IPS DF 4.7 (cell line): ENCODE measurements around the gene TNFRSF8.

Source experiments
- DNase-seq: peaks from one replicate; pipeline ENCODE4 v3.0.0-alpha.2; 2013; ENCODE audit warnings: low spot score; ENCODE audit errors: extremely low read depth

TNFRSF8 gene

GRCh38 chr1:12059722-12060464 is 3.2 kb upstream of the TNFRSF8 start:
- no peak for DNase-seq

DNA sequence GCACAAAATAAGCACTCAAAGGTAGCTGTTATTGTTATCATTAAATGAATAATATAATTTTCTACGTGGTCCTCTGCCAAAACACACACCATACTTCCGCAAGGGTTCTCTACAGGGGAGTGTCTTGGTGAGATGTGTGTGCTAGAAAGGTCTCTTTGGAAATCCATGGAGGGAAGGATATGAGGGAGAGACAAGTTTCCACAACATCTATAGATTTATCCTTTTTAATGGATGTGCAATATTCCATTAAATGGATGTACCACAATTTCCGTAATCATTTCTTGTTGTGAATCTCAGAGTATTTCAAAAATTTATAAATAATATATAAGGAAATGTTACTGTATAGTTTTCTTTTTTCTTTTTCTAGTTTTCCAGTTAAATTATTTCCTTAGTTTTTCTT is 2.6 kb upstream of the TNFRSF8 start:
- no peak for DNase-seq

DNA sequence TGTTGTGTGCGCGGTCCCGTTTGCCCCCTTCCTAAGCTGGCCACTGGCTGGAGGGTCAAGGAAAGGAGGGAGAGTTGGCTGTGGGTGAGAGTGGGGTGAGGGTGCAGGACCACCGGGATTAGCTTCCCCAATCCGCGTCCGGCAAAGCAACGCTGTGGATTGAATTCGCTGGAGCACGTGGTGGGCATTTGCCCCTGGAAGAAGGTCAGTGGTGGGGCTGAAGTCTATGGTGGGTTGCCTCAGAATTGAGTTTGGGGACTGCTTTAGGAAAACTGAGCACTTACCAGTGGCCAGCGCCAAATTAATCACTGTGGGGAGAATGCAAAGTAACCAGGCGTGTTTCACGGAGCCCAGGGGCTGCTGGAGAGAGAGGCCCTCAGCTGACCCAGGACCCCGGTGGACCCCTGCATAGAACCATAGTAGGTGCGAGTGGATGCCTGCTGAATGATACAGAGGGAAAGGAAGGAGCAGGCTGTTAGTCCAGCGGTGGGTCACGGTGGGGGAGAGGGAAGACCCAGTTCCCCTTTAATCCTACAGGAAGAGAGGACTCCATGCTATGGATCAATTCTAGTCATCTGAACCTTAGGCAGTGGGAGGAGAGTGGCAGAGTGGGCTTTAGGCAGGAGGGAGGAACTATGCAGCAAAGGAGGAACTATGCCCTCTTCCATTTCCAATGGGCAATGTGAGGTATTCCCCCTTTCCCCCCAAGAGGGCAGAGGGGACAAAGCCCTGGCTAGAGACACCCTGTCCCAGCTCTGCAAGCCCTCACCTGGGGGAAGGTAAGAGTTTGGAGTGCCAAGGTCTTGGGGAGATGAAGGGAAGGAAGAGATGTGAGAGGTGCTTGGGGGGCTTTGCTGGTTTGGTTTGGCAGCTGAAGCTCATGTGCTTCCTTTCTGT is 1.2 kb downstream of the TNFRSF8 start:
- DNase-seq, result no peak

- no peak for DNase-seq
These were observed 2.8 kb downstream of the TNFRSF8 start for GRCh38 chr1:12065872-12066271.

GRCh38 chr1:12067900-12068821 is 5.1 kb downstream of the TNFRSF8 start:
- DNase-seq, result no peak

DNA sequence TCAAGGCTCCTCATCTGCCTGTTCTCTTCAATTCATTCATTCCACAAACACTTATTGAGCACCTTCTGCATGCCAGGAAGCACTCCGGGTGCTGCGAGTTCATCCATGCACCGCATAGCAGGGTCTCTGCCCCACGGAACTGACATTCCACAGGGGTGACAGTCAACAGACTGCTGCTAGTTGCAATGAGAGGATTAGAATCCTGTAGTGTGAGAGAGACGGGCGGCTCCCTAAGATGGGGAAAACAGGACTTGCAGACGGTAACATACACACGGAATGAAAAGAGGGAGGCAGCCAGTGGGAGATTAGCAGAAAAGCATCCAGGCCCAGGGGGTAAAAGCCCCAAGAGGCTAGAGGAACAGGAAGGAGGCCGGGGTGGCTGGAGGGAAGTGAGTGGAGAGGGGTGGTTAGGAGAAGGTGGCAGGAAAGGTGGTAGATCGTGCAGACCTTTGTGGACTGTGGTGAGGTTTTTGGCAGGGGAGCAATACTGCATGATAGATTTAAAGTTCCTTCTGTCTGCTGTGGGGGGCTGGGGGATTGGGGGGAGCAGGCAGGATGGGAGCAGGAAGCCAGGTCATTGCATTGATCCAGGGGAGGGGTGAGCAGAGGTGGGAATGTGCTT is 6.6 kb downstream of the TNFRSF8 start:
- no peak for DNase-seq

DNA sequence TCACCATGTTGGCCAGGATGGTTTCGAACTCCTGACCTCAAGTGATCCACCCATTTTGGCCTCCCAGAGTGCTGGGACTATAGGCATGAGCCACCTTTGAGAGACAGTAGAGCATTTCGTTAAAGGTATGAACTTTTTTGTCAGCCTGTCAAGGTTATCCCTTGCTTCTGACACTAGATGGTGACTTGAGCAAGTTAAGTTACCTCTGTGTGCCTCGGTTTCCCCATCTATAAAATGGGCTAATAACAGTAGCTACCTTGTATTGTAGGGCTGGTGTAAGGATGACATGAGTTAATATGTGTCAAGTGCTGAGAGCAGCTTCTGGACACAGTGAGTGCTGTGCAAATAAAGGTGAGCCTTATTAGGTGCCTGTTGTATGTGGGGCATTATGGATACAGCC is 8.8 kb downstream of the TNFRSF8 start:
- no peak for DNase-seq

GRCh38 chr1:12072741-12073140 is 9.6 kb downstream of the TNFRSF8 start:
- DNase-seq, result no peak

DNA sequence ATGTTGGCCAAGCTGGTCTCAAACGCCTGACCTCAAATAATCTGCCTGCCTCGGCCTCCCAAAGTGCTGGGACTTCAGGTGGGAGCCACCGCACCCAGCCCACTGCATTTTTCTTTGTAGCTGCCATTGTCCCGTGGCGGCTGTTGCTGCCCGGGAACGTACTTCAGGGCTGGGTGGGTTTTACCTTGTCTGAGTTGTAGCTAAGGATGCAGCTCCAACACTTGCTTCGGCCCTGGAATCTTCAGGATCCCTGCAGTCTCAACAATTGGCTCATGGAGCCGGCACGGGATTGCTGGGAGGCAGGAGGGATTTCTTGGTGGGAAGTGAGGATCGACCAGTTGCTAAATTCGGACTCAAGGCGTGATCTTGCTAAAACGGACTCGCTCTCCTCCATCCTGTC is 10.7 kb downstream of the TNFRSF8 start:
- DNase-seq, result no peak

- no peak for DNase-seq
These were observed 12.4 kb downstream of the TNFRSF8 start for GRCh38 chr1:12075195-12076114.

DNA sequence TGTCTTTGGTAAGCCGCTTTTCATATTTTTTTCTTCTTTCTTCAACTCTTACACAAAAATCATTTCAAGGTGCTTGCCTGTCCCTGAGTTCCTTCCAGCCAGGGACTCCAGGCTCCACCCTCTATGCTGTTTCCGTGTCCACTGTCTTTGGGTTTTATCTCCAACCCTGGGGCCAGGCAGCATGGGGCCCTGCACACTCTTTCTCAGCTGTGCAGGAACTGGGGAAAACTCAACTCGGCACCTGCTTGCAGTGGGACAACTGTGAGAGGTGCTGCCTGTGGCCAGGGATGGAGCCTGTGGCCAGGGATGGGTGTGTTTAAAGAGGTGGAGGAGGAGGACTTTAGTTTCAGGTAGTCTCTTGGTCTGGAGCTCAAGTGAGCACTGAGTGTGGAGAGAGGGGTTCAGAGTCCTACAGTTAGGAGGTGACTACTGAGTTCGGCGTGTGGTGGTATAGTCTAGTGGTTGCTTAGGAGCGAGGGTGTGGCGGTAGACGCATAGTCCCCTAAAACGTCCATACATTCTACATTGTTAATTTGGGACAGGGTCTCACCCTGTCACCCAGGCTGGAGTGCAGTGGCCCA is 13.4 kb downstream of the TNFRSF8 start:
- DNase-seq, result no peak

- no peak for DNase-seq
These were observed 15.5 kb downstream of the TNFRSF8 start for GRCh38 chr1:12078575-12078937.

DNA sequence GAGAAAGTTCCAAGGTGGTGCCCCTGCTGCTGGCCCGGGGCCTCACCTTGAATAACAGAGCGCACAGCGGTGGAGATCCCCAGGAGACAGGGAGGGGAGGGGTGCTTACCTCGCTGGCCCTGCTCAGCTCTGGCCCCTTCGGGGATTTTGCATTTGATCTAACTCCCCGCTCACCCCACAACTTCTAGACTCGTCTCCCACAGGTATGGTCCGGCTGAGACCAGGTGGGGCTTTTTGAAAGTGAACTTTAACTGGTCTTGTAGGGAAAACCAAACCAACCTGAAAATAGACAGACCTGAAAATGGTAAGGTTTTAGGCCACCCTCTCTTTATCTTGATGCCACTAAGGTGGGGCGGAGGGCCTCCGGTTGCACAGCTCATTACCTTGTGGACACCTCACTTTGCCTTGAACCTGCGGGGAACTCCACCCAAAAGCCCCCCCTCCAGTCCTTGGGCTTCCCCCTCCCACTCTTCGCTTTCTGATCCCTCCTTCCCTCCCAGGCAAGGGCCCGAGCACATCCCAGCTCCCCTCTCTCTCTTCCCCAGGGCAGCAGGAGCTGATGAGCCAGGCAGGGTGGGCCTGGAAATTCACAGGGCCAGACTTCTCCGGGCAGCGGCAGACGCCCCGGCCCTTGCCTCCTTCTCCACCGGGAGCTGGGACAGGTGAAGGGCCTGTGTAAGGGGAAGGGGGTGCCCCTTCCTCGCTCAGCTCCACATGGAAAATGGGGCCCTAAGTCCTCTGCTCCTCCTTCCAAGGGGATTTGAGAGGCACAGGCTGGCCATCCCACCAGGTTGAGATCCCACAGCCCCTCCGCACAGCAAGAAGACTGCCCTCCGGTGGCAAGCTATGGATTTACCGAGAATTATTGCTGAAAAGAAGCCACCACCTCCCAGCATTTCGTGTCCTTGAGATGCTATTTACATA is 16.1 kb downstream of the TNFRSF8 start:
- DNase-seq, result no peak

- DNase-seq, result no peak
These were observed 17.1 kb downstream of the TNFRSF8 start for GRCh38 chr1:12080156-12080555.

- no peak for DNase-seq
These were observed 17.9 kb downstream of the TNFRSF8 start for GRCh38 chr1:12080773-12081556.

GRCh38 chr1:12081648-12082396 is 18.7 kb downstream of the TNFRSF8 start:
- DNase-seq, result no peak

- no peak for DNase-seq
These were observed 19.9 kb downstream of the TNFRSF8 start for GRCh38 chr1:12082988-12083387.
